Head of caudate nucleus (tissue), 42 donors: Measurements from ENCODE around the gene GBF1.

Source experiments
- DNase-seq, 42 donors: peaks; one replicate each; pipeline versions ENCODE4 v3.0.0 to v3.0.0-alpha.2; 2020 to 2021; ENCODE audit warnings: mixed read lengths in 7 of 42
- intact Hi-C: fragments of 100-400 bp; cut with DNase I; formaldehyde crosslinking; loops from one replicate; pipeline ENCODE4 v1.15.0; 2022

GBF1 gene

GRCh38 chr10:102376901-102377300 is 131.6 kb downstream of the GBF1 start:
- intact Hi-C loops: no loop called here
- no peak for DNase-seq

GRCh38 chr10:102379383-102379782 is 134.1 kb downstream of the GBF1 start:
- intact Hi-C loops: no loop called here
- no peak for DNase-seq

GRCh38 chr10:102381983-102382382 is 136.7 kb downstream of the GBF1 start:
- intact Hi-C loops: no loop called here
- DNase-seq: no peak

GRCh38 chr10:102382871-102383270 is 137.5 kb downstream of the GBF1 start:
- no peak for DNase-seq
- intact Hi-C loops: no loop called here

GRCh38 chr10:102384053-102384452 is 138.7 kb downstream of the GBF1 start:
- intact Hi-C loops: no loop called here
- DNase-seq: no peak

- intact Hi-C loops: no loop called here
- peak in 1 of 42 donors; percentile 42 for DNase-seq
These were observed 139.5 kb downstream of the GBF1 start for GRCh38 chr10:102384606-102385429.

GRCh38 chr10:102389894-102390293 is 144.6 kb downstream of the GBF1 start:
- intact Hi-C loops: no loop called here
- peak in 1 of 42 donors; percentile 66 for DNase-seq

GRCh38 chr10:102392306-102392705 is 147.0 kb downstream of the GBF1 start:
- intact Hi-C loops: no loop called here
- DNase-seq: no peak

- peak in 1 of 42 donors; percentile 88 for DNase-seq
- intact Hi-C loops: no loop called here
These were observed 148.2 kb downstream of the GBF1 start for GRCh38 chr10:102393411-102394078.

GRCh38 chr10:102394079-102394800 is 148.9 kb downstream of the GBF1 start:
- intact Hi-C loops: no loop called here
- DNase-seq: peak; percentile 73 to 94 (median 88)

- intact Hi-C loops: no loop called here
- DNase-seq: peak in 16 of 42 donors; percentile 10 to 64 (median 42)
These were observed 149.6 kb downstream of the GBF1 start for GRCh38 chr10:102394801-102395399.

GRCh38 chr10:102395400-102396316 is 150.3 kb downstream of the GBF1 start, which contains the start of gene NFKB2:
Gene NFKB2, plus strand, starts transcription at chr10:102395705. Its CDS starts 255 bp downstream, at chr10:102395960.
- peak; percentile 66 to 93 (median 86) for DNase-seq
- intact Hi-C loops: no loop called here

- intact Hi-C loops: no loop called here
- no peak for DNase-seq
These were observed 151.0 kb downstream of the GBF1 start for GRCh38 chr10:102396317-102396650.

- no peak for DNase-seq
- intact Hi-C loops: no loop called here
These were observed 151.4 kb downstream of the GBF1 start for GRCh38 chr10:102396730-102397151.

- intact Hi-C loops: no loop called here
These were observed 152.2 kb downstream of the GBF1 start for GRCh38 chr10:102397222-102398171.

GRCh38 chr10:102398172-102399020 is 153.1 kb downstream of the GBF1 start:
- intact Hi-C loops: no loop called here
- no peak for DNase-seq

More at GRCh38 chr10:102397222-102398171, 152.2 kb downstream of the GBF1 start:
- DNase-seq: no peak
